Neural cell (in vitro differentiated cells): ENCODE measurements around the gene ALX4. TPM values are rescaled to one million over a fixed set of nuclear protein-coding genes. Genes with fewer than 3 reads are reported as not detected.

Experiments used
- H2AFZ ChIP-seq: fragments of 200-600, 300-800 bp; sonication (generic), shearing (Covaris generic); 2 replicates; pipeline ENCODE4 v1.6.0; 2014; ENCODE audit warnings: low read depth, mild to moderate bottlenecking, antibody characterized with exemption, low read length, moderate library complexity
- H3F3A ChIP-seq: fragments of 200-600 bp; shearing (Covaris generic); 2 replicates; pipeline ENCODE4 v1.6.1; 2016; ENCODE audit warnings: mild to moderate bottlenecking, moderate library complexity, mixed read lengths, antibody characterized with exemption, low read length; ENCODE audit not compliant: insufficient read depth, poor library complexity, severe bottlenecking
- H3K27ac ChIP-seq: fragments of 200-600, 300-800 bp; sonication (generic), shearing (Covaris generic); 2 replicates; pipeline ENCODE4 v1.5.1; 2014; ENCODE audit warnings: mild to moderate bottlenecking, low read length, moderate library complexity
- H3K27me3 ChIP-seq: fragments of 300-800, 200-600 bp; sonication (generic), shearing (Covaris generic); 2 replicates; pipeline ENCODE4 v1.6.0; 2014; ENCODE audit warnings: mild to moderate bottlenecking, low read depth, low read length, moderate library complexity; ENCODE audit not compliant: insufficient read depth
- H3K36me3 ChIP-seq: fragments of 300-800, 200-600 bp; sonication (generic), shearing (Covaris generic); 2 replicates; pipeline ENCODE4 v1.5.1; 2014; ENCODE audit warnings: mild to moderate bottlenecking, antibody characterized with exemption, low read length, moderate library complexity; ENCODE audit not compliant: insufficient read depth
- H3K4me2 ChIP-seq: fragments of 300-800, 200-600 bp; sonication (generic), shearing (Covaris generic); 2 replicates; pipeline ENCODE4 v1.6.0; 2014; ENCODE audit warnings: mild to moderate bottlenecking, low read length
- H3K4me3 ChIP-seq: fragments of 300-800, 200-600 bp; sonication (generic), shearing (Covaris generic); 2 replicates; pipeline ENCODE4 v1.5.1; 2014; ENCODE audit warnings: mild to moderate bottlenecking, low read length, moderate library complexity
- H3K79me2 ChIP-seq: fragments of 200-600 bp; shearing (Covaris generic); replicated peaks from 2 replicates; pipeline ENCODE4 v1.6.0; 2014; ENCODE audit warnings: mild to moderate bottlenecking, low read length, moderate library complexity; ENCODE audit not compliant: insufficient read depth
- H3K9ac ChIP-seq: fragments of 300-800, 200-600 bp; sonication (generic), shearing (Covaris generic); 2 replicates; pipeline ENCODE4 v1.6.1; 2016; ENCODE audit warnings: mild to moderate bottlenecking, low read length, mixed read lengths
- H3K9me2 ChIP-seq: fragments of 200-600 bp; shearing (Covaris generic); 2 replicates; pipeline ENCODE4 v1.6.1; 2016; ENCODE audit warnings: mild to moderate bottlenecking, low read length, mixed read lengths; ENCODE audit not compliant: insufficient read depth
- H3K9me3 ChIP-seq: fragments of 200-600, 300-800 bp; sonication (generic), shearing (Covaris generic); 2 replicates; pipeline ENCODE4 v1.6.1; 2016; ENCODE audit warnings: mild to moderate bottlenecking, mixed run types, low read length, moderate library complexity, mixed read lengths
- H4K20me1 ChIP-seq: fragments of 200-600 bp; shearing (Covaris generic); 2 replicates; pipeline ENCODE4 v1.6.1; 2016; ENCODE audit warnings: mild to moderate bottlenecking, mixed run types; ENCODE audit not compliant: insufficient read depth
- CTCF ChIP-seq: fragments of 450-650 bp; IDR thresholded peaks from 2 replicates; pipeline ENCODE4 v1.5.1; 2014; ENCODE audit warnings: antibody characterized with exemption, mild to moderate bottlenecking, moderate library complexity; ENCODE audit not compliant: poor library complexity, severe bottlenecking
- EP300 ChIP-seq: fragments of 450-650 bp; conservative IDR thresholded peaks from 2 replicates; pipeline ENCODE4 v1.6.1; 2014; ENCODE audit warnings: antibody characterized with exemption, mild to moderate bottlenecking, moderate library complexity; ENCODE audit not compliant: poor library complexity, severe bottlenecking
- EZH2 ChIP-seq: fragments of 200-600, 300-800 bp; shearing (Covaris generic), sonication (generic); IDR thresholded peaks from 2 replicates; pipeline ENCODE4 v1.6.1; 2014; ENCODE audit warnings: antibody characterized with exemption, low read length, borderline replicate concordance, mild to moderate bottlenecking; ENCODE audit not compliant: insufficient read depth, poor library complexity, severe bottlenecking
- MXI1 ChIP-seq: fragments of 450-650 bp; conservative IDR thresholded peaks from 2 replicates; pipeline ENCODE4 v1.6.1; 2014; ENCODE audit warnings: antibody characterized with exemption, mild to moderate bottlenecking; ENCODE audit not compliant: poor library complexity, severe bottlenecking
- POLR2AphosphoS5 ChIP-seq: IDR thresholded peaks from 2 replicates; pipeline ENCODE4 v1.6.1; 2012
- RAD21 ChIP-seq: fragments of 450-650 bp; conservative IDR thresholded peaks from 2 replicates; pipeline ENCODE4 v1.6.1; 2014; ENCODE audit warnings: antibody characterized with exemption, mild to moderate bottlenecking, moderate library complexity
- REST ChIP-seq: IDR thresholded peaks from 2 replicates; pipeline ENCODE4 v1.6.1; 2012; ENCODE audit warnings: borderline replicate concordance
- SMC3 ChIP-seq: fragments of 450-650 bp; conservative IDR thresholded peaks from 2 replicates; pipeline ENCODE4 v1.6.1; 2014; ENCODE audit warnings: antibody characterized with exemption, mild to moderate bottlenecking, moderate library complexity; ENCODE audit not compliant: poor library complexity
- TAF1 ChIP-seq: IDR thresholded peaks from 2 replicates; pipeline ENCODE4 v1.6.1; 2012; ENCODE audit warnings: low read depth
- polyA plus RNA-seq: library from polyadenylated mRNA; depleted of rRNA; stranded (reverse); fragments of >200 nt; gene quantifications from 2 replicates; pipeline ENCODE4 v1.2.3, GENCODE V29; 2014

ALX4 gene
- polyA plus RNA-seq, 1 donor from 2014 or later, result not detected

- no peaks in the 10 kb centered on the region for H3K36me3 ChIP-seq
- no peak overlapping the region for H3K27ac ChIP-seq
- no peaks in the 10 kb centered on the region for H3K9me2 ChIP-seq
- H2AFZ ChIP-seq, result no peak overlapping the region
- no peak for TF ChIP-seq POLR2AphosphoS5
- no peak for TF ChIP-seq MXI1
- no peak for TF ChIP-seq CTCF
- TF ChIP-seq RAD21, result no peak
- TF ChIP-seq SMC3, result no peak
- H3F3A ChIP-seq, result no peaks in the 10 kb centered on the region
- H3K9ac ChIP-seq, result no peak overlapping the region
- H3K4me2 ChIP-seq, result no peak overlapping the region
- no peaks in the 10 kb centered on the region for H4K20me1 ChIP-seq
- no peak overlapping the region for H3K4me3 ChIP-seq
- H3K79me2 ChIP-seq, result no peaks in the 10 kb centered on the region
- no peaks in the 10 kb centered on the region for H3K9me3 ChIP-seq
- H3K27me3 ChIP-seq, result peaks cover 69% of the 10 kb centered on the region
These were observed 15.8 kb upstream of the ALX4 start for GRCh38 chr11:44325698-44326097.

GRCh38 chr11:44324749-44325525 is 15.0 kb upstream of the ALX4 start:
- H3K9me2 ChIP-seq, result no peaks in the 10 kb centered on the region

More at GRCh38 chr11:44324749-44325525, 15.0 kb upstream of the ALX4 start:
- Histone ChIP-seq H3K4me3 (no peak overlapping the region), H3K4me2 (no peak overlapping the region), H3K36me3 (no peaks in the 10 kb centered on the region), H2AFZ (no peak overlapping the region), H4K20me1 (no peaks in the 10 kb centered on the region), H3K9ac (no peak overlapping the region), H3K27ac (no peak overlapping the region), H3K9me3 (no peaks in the 10 kb centered on the region), H3K27me3 (peaks cover 73% of the 10 kb centered on the region), H3K79me2 (no peaks in the 10 kb centered on the region), H3F3A (no peaks in the 10 kb centered on the region)
- TF ChIP-seq REST (no peak), CTCF (no peak), RAD21 (no peak), POLR2AphosphoS5 (no peak), TAF1 (no peak), MXI1 (no peak), EP300 (no peak), EZH2 (no peak), SMC3 (no peak)
